Measurements from ENCODE around the gene OR56A1.

- TF ChIP-seq CREM (IDR thresholded peaks at IDR 0.05; ENCODE audit: low read depth) (no peak), BHLHE40 (IDR thresholded peaks at IDR 0.05; ENCODE audit: low read length) (no peak), XRCC4 (IDR thresholded peaks at IDR 0.05; ENCODE audit: extremely low read depth, insufficient read depth, insufficient read length) (no peak), PKNOX1 (IDR thresholded peaks at IDR 0.05) (no peak), ZHX1 (conservative IDR thresholded peaks at IDR 0.05; ENCODE audit: low read length) (no peak), HMGN3 (IDR thresholded peaks at IDR 0.05; ENCODE audit: borderline replicate concordance, extremely low read depth, insufficient read length, low read depth, low read length) (no peak), PREB (CRISPR knock-in tag; IDR thresholded peaks at IDR 0.05) (no peak), PHF8 (IDR thresholded peaks at IDR 0.05; ENCODE audit: borderline replicate concordance, low read length) (no peak)
Measured at GRCh38 chr11:6079463-6079862, 48.9 kb upstream of the OR56A1 start.
